NCI-H526 treated with DMSO at 0.1 percent for 48 hours (cell line): ENCODE results near the gene TUBB4B.
"Not testable (repeated sequence)": the region's sequence is repeated elsewhere in the genome, so short reads cannot be mapped to it uniquely, and the experiment has no call there.

Experiments
- DNase-seq: peaks from one replicate; lab custom pipeline; 2025; lab: John Stamatoyannopoulos, UW

TUBB4B gene

GRCh38 chr9:137252555-137253506 lies 11.7 kb downstream of the TUBB4B start:
- peak; percentile 10 for DNase-seq

- no peak for DNase-seq
Measured at GRCh38 chr9:137253717-137254623, 12.9 kb downstream of the TUBB4B start.

- peak; percentile 45 for DNase-seq
Measured at GRCh38 chr9:137254624-137255447, 13.7 kb downstream of the TUBB4B start, which contains the start of gene NELFB. Gene NELFB (plus strand): TSS chr9:137255327.

- DNase-seq: no peak
Measured at GRCh38 chr9:137255448-137256114, 14.5 kb downstream of the TUBB4B start.

- DNase-seq: no peak
Measured at GRCh38 chr9:137256362-137256761, 15.3 kb downstream of the TUBB4B start.

GRCh38 chr9:137256856-137257255 lies 15.8 kb downstream of the TUBB4B start:
- DNase-seq: no peak

GRCh38 chr9:137262173-137262908 lies 21.3 kb downstream of the TUBB4B start:
- not testable (repeated sequence) for DNase-seq

GRCh38 chr9:137262909-137263285 lies 21.8 kb downstream of the TUBB4B start:
- DNase-seq: no peak

GRCh38 chr9:137263506-137263905 lies 22.4 kb downstream of the TUBB4B start:
- no peak for DNase-seq

- no peak for DNase-seq
Measured at GRCh38 chr9:137264067-137264466, 23.0 kb downstream of the TUBB4B start.

GRCh38 chr9:137265496-137266161 lies 24.5 kb downstream of the TUBB4B start:
- no peak for DNase-seq

- no peak for DNase-seq
Measured at GRCh38 chr9:137266162-137266527, 25.1 kb downstream of the TUBB4B start.

- no peak for DNase-seq
Measured at GRCh38 chr9:137266585-137267453, 25.7 kb downstream of the TUBB4B start.

- DNase-seq: no peak
Measured at GRCh38 chr9:137267933-137268355, 26.9 kb downstream of the TUBB4B start.

- DNase-seq: no peak
Measured at GRCh38 chr9:137268538-137269201, 27.6 kb downstream of the TUBB4B start.

GRCh38 chr9:137269231-137269772 lies 28.2 kb downstream of the TUBB4B start:
- no peak for DNase-seq

- DNase-seq: no peak
Measured at GRCh38 chr9:137270929-137271695, 30.0 kb downstream of the TUBB4B start.
